Inflammatory macrophage treated with lipopolysaccharide for 1 hour (primary cell): ENCODE measurements around the gene ALDH6A1.
A peak's percentile ranks its signal among the peaks of the same experiment; 100 is the strongest.

Source experiments
- DNase-seq, 2 donors: peaks; one replicate each; pipeline ENCODE4 v3.0.0-alpha.2; 2020 to 2022

ALDH6A1 gene

GRCh38 chr14:74048281-74048680 lies 36.0 kb downstream of the ALDH6A1 start:
- no peak for DNase-seq

GRCh38 chr14:74045522-74045921 lies 38.7 kb downstream of the ALDH6A1 start:
- no peak for DNase-seq

- no peak for DNase-seq
Measured at GRCh38 chr14:74042296-74042695, 42.0 kb downstream of the ALDH6A1 start.

GRCh38 chr14:74038020-74038859 lies 46.0 kb downstream of the ALDH6A1 start:
- peak; percentile 42 to 89 for DNase-seq

- DNase-seq, result no peak
Measured at GRCh38 chr14:74035556-74035955, 48.7 kb downstream of the ALDH6A1 start.

GRCh38 chr14:74034572-74034971 lies 49.7 kb downstream of the ALDH6A1 start:
- no peak for DNase-seq

GRCh38 chr14:74029136-74029535 lies 55.1 kb downstream of the ALDH6A1 start:
- no peak for DNase-seq

GRCh38 chr14:74022346-74022745 lies 61.9 kb downstream of the ALDH6A1 start:
- no peak for DNase-seq

- DNase-seq, result no peak
Measured at GRCh38 chr14:74019408-74020137, 64.7 kb downstream of the ALDH6A1 start.

GRCh38 chr14:74018586-74019407 lies 65.5 kb downstream of the ALDH6A1 start, which contains the start of the genes BBOF1 and ENTPD5:
Gene BBOF1 (plus strand): TSS chr14:74019349. CDS start chr14:74019479, 130 bp downstream.
Gene ENTPD5 (minus strand): TSS chr14:74019288. CDS start chr14:73988102, 31,186 bp downstream.
- DNase-seq, result peak; percentile 82 to 89

GRCh38 chr14:74018174-74018585 lies 66.1 kb downstream of the ALDH6A1 start:
- DNase-seq, result peak; percentile 62 to 68

GRCh38 chr14:74015963-74016362 lies 68.3 kb downstream of the ALDH6A1 start:
- DNase-seq, result peak in 1 of 2 donors; percentile 17

GRCh38 chr14:74015176-74015575 lies 69.1 kb downstream of the ALDH6A1 start:
- no peak for DNase-seq

GRCh38 chr14:74014299-74014698 lies 70.0 kb downstream of the ALDH6A1 start:
- no peak for DNase-seq

- DNase-seq, result no peak
Measured at GRCh38 chr14:74008843-74009499, 75.3 kb downstream of the ALDH6A1 start.
